Measurements from ENCODE around the gene FAH.
"Not testable (repeated sequence)": the region's sequence is repeated elsewhere in the genome, so short reads cannot be mapped to it uniquely, and the experiment has no call there.

The FAH gene

GRCh38 chr15:80152896-80153876 lies at the start of gene FAH:
Gene FAH (plus strand): TSS chr15:80152999. CDS start chr15:80153055, 56 bp downstream.
- DNase-seq = peak; percentile 56

- no peak for DNase-seq
Observed at GRCh38 chr15:80105193-80105592, 47.6 kb upstream of the FAH start.

- DNase-seq = no peak
Observed at GRCh38 chr15:80105595-80105994, 47.2 kb upstream of the FAH start.

- DNase-seq = no peak
Observed at GRCh38 chr15:80106051-80106450, 46.7 kb upstream of the FAH start.

- DNase-seq = no peak
Observed at GRCh38 chr15:80107204-80107603, 45.6 kb upstream of the FAH start.

- no peak for DNase-seq
Observed at GRCh38 chr15:80107774-80108173, 45.0 kb upstream of the FAH start.

GRCh38 chr15:80109388-80109787 lies 43.4 kb upstream of the FAH start:
- no peak for DNase-seq

- DNase-seq = no peak
Observed at GRCh38 chr15:80110920-80111319, 41.9 kb upstream of the FAH start.

GRCh38 chr15:80114114-80114513 lies 38.7 kb upstream of the FAH start:
- DNase-seq = no peak

GRCh38 chr15:80115021-80115420 lies 37.8 kb upstream of the FAH start:
- DNase-seq = no peak

GRCh38 chr15:80118956-80119355 lies 33.8 kb upstream of the FAH start:
- no peak for DNase-seq

GRCh38 chr15:80120636-80121035 lies 32.2 kb upstream of the FAH start:
- no peak for DNase-seq

GRCh38 chr15:80121546-80121945 lies 31.3 kb upstream of the FAH start:
- DNase-seq = peak; percentile 1

- no peak for DNase-seq
Observed at GRCh38 chr15:80123034-80123433, 29.8 kb upstream of the FAH start.

GRCh38 chr15:80127253-80127652 lies 25.5 kb upstream of the FAH start:
- DNase-seq = not testable (repeated sequence)

- no peak for DNase-seq
Observed at GRCh38 chr15:80127911-80128310, 24.9 kb upstream of the FAH start.

- DNase-seq = no peak
Observed at GRCh38 chr15:80132382-80132781, 20.4 kb upstream of the FAH start.

GRCh38 chr15:80136854-80137253 lies 15.9 kb upstream of the FAH start:
- DNase-seq = no peak

GRCh38 chr15:80138961-80139360 lies 13.8 kb upstream of the FAH start:
- DNase-seq = no peak

GRCh38 chr15:80140909-80141308 lies 11.9 kb upstream of the FAH start:
- DNase-seq = no peak

GRCh38 chr15:80141916-80142598 lies 10.7 kb upstream of the FAH start:
- DNase-seq = no peak

GRCh38 chr15:80142646-80143045 lies 10.2 kb upstream of the FAH start:
- DNase-seq = no peak

- DNase-seq = no peak
Observed at GRCh38 chr15:80151148-80151547, 1.7 kb upstream of the FAH start.

- no peak for DNase-seq
Observed at GRCh38 chr15:80151576-80151975, 1.2 kb upstream of the FAH start.

Measured in NCI-H510A treated with DMSO at 0.1 percent for 48 hours (cell line).